AG04449 (cell line): ENCODE results near the gene LRFN2.

Experiments used
- CTCF ChIA-PET: fragments of 350-600 bp; formaldehyde crosslinking; extraction: SDS; loops from one replicate; lab custom pipeline; 2021; ENCODE audit warnings: antibody characterized with exemption; lab: Yijun Ruan, JAX
- POLR2A ChIA-PET: fragments of 400-600, 350-600 bp; formaldehyde crosslinking; extraction: SDS; loops from one replicate; lab custom pipeline; 2020; ENCODE audit warnings: antibody characterized with exemption, inconsistent platforms; lab: Yijun Ruan, JAX
- DNase-seq: peaks from one replicate; pipeline ENCODE4 v3.0.0-alpha.2; 2010; ENCODE audit warnings: low read depth, low spot score
- H3K4me3 ChIP-seq: 2 replicates; pipeline ENCODE4 v1.5.1; 2011; ENCODE audit warnings: low read depth, mild to moderate bottlenecking, control low read depth, low read length
- CTCF ChIP-seq: IDR thresholded peaks from one replicate; pipeline ENCODE4 v1.5.1; 2011; ENCODE audit warnings: mild to moderate bottlenecking, moderate library complexity, low read length, control low read depth, inconsistent platforms; ENCODE audit not compliant: insufficient read depth; ENCODE audit errors: missing control alignments

Gene LRFN2

GRCh38 chr6:40476673-40477072 is 110.5 kb downstream of the LRFN2 start:
- no peak for TF ChIP-seq CTCF
- H3K4me3 ChIP-seq, result no peak overlapping the region
- no peak for DNase-seq
- CTCF ChIA-PET, result no interaction called here
- POLR2A ChIA-PET, result no interaction called here

- POLR2A ChIA-PET, result no interaction called here
Measured at GRCh38 chr6:40474937-40475336, 112.2 kb downstream of the LRFN2 start.

GRCh38 chr6:40473026-40473425 is 114.1 kb downstream of the LRFN2 start:
- POLR2A ChIA-PET, result no interaction called here
- no peak for DNase-seq
- no peak overlapping the region for H3K4me3 ChIP-seq
- CTCF ChIA-PET, result no interaction called here
- no peak for TF ChIP-seq CTCF

More at GRCh38 chr6:40474937-40475336, 112.2 kb downstream of the LRFN2 start:
- DNase-seq, result no peak
- CTCF ChIA-PET, result no interaction called here
- no peak for TF ChIP-seq CTCF
- H3K4me3 ChIP-seq, result no peak overlapping the region

- POLR2A ChIA-PET, result no interaction called here
- CTCF ChIA-PET, result no interaction called here
- no peak overlapping the region for H3K4me3 ChIP-seq
- no peak for TF ChIP-seq CTCF
- DNase-seq, result no peak
Measured at GRCh38 chr6:40472353-40472752, 114.8 kb downstream of the LRFN2 start.

- ChIA-PET POLR2A (no interaction called here), CTCF (no interaction called here)
- no peak for TF ChIP-seq CTCF
- DNase-seq, result no peak
- no peak overlapping the region for H3K4me3 ChIP-seq
Measured at GRCh38 chr6:40471243-40471642, 115.9 kb downstream of the LRFN2 start.

GRCh38 chr6:40469323-40469722 is 117.8 kb downstream of the LRFN2 start:
- ChIA-PET POLR2A (no interaction called here), CTCF (no interaction called here)

More at GRCh38 chr6:40469323-40469722, 117.8 kb downstream of the LRFN2 start:
- no peak overlapping the region for H3K4me3 ChIP-seq
- no peak for DNase-seq
- TF ChIP-seq CTCF, result no peak
